Measurements from ENCODE around the gene CDH15. TPM values are rescaled to one million over a fixed set of nuclear protein-coding genes. Genes with fewer than 3 reads are reported as not detected.

CDH15 gene
- total and polyA plus RNA-seq, 9 of the 15 experiments (the other 6 are each of a cell fraction or from before 2014, with no cell fraction given) = 0.07 to 0.18 TPM; not detected in 7

- TF ChIP-seq SOX6 (IDR thresholded peaks at IDR 0.05) (peak; percentile 55), ARID3B (CRISPR knock-in tag; IDR thresholded peaks at IDR 0.05; ENCODE audit: borderline replicate concordance) (no peak), KLF10 (CRISPR knock-in tag; IDR thresholded peaks at IDR 0.05) (no peak), TFAP4 (CRISPR knock-in tag; IDR thresholded peaks at IDR 0.05; ENCODE audit: borderline replicate concordance) (peak; percentile 66; the same call in 1 of the 2 replicates), PURB (CRISPR knock-in tag; IDR thresholded peaks at IDR 0.05; ENCODE audit: low read depth) (no peak), TGIF2 (CRISPR knock-in tag; IDR thresholded peaks at IDR 0.05) (no peak), ZC3H4 (CRISPR knock-in tag; IDR thresholded peaks at IDR 0.05; ENCODE audit: borderline replicate concordance) (no peak), PRMT5 (CRISPR knock-in tag; IDR thresholded peaks at IDR 0.05) (no peak), PHF21A (IDR thresholded peaks at IDR 0.05; ENCODE audit: borderline replicate concordance, low read depth) (no peak), DACH1 (IDR thresholded peaks at IDR 0.05; ENCODE audit: partially characterized antibody) (no peak), SREBF2 (CRISPR knock-in tag; IDR thresholded peaks at IDR 0.05) (no peak), ZNF274 (IDR thresholded peaks at IDR 0.05; ENCODE audit: borderline replicate concordance, low read depth, low read length) (no peak), KLF6 (CRISPR knock-in tag; IDR thresholded peaks at IDR 0.05; ENCODE audit: borderline replicate concordance) (no peak), NFXL1 (CRISPR knock-in tag; IDR thresholded peaks at IDR 0.05) (no peak), ATF1 (CRISPR knock-in tag; IDR thresholded peaks at IDR 0.05) (no peak), ATF1 (tag; IDR thresholded peaks at IDR 0.05) (no peak), ARID1B (IDR thresholded peaks at IDR 0.05) (peak; percentile 93), RBBP5 (IDR thresholded peaks at IDR 0.05; ENCODE audit: borderline replicate concordance, insufficient read depth, low read length, poor library complexity, severe bottlenecking) (no peak), PTTG1 (tag; IDR thresholded peaks at IDR 0.05; ENCODE audit: low read depth) (no peak), TAF7 (tag; IDR thresholded peaks at IDR 0.05) (no peak), MLLT1 (IDR thresholded peaks at IDR 0.05) (no peak), ZNF41 (CRISPR knock-in tag; conservative IDR thresholded peaks at IDR 0.05) (no peak), ZSCAN32 (CRISPR knock-in tag; IDR thresholded peaks at IDR 0.05) (no peak), CBX2 (IDR thresholded peaks at IDR 0.05; ENCODE audit: insufficient read depth, low read length, poor library complexity, severe bottlenecking) (no peak)
These were observed 47.8 kb downstream of the CDH15 start (continued) for GRCh38 chr16:89219365-89219764.

All from K562 (cell line).